Measurements from ENCODE around the gene NME7. TPM values are rescaled to one million over a fixed set of nuclear protein-coding genes. Genes with fewer than 3 reads are reported as not detected.

Gene NME7
- total RNA-seq, 1 experiment from 2014 or later, result 13.2 TPM

GRCh38 chr1:169266133-169266532, 101.5 kb downstream of the NME7 start:
- Histone ChIP-seq H3K9ac (ENCODE audit: extremely low read depth, insufficient read length, low read length) (no peak overlapping the region), H2BK15ac (ENCODE audit: low read depth, low read length) (no peak overlapping the region), H3K14ac (ENCODE audit: insufficient read depth, low read length) (no peak overlapping the region), H3K23me2 (ENCODE audit: insufficient read length, low read depth, low read length, poor library complexity, severe bottlenecking) (no peaks in the 10 kb centered on the region), H2BK120ac (ENCODE audit: low read depth, low read length, poor library complexity, severe bottlenecking) (no peak overlapping the region), H2AK5ac (ENCODE audit: insufficient read length, low read length) (no peak overlapping the region), H3K23ac (ENCODE audit: insufficient read length, low read depth, low read length) (no peak overlapping the region), H2BK12ac (ENCODE audit: insufficient read length, low read depth, low read length) (no peak overlapping the region), H4K8ac (replicated peaks; ENCODE audit: insufficient read length, low read depth, low read length) (no peak overlapping the region), H4K20me1 (ENCODE audit: control insufficient read depth, insufficient read depth, insufficient read length) (no peaks in the 10 kb centered on the region), H2AFZ (ENCODE audit: low read length) (no peak overlapping the region), H4K5ac (ENCODE audit: insufficient read length, low read depth, low read length) (no peak overlapping the region), H2BK20ac (ENCODE audit: low read depth, low read length, poor library complexity, severe bottlenecking) (no peak overlapping the region), H3K9me3 (ENCODE audit: control insufficient read depth, low read depth, low read length) (no peaks in the 10 kb centered on the region), H3T11ph (ENCODE audit: low read length) (no peak overlapping the region), H2BK5ac (ENCODE audit: insufficient read length, low read length) (no peak overlapping the region), H3K27ac (ENCODE audit: insufficient read length, low read depth, low read length) (no peak overlapping the region), H3K27me3 (ENCODE audit: insufficient read depth, low read length) (no peaks in the 10 kb centered on the region), H3K79me1 (ENCODE audit: insufficient read depth, low read depth, low read length, poor library complexity, severe bottlenecking) (no peaks in the 10 kb centered on the region), H3K4ac (ENCODE audit: low read depth, low read length) (no peak overlapping the region), H3K18ac (ENCODE audit: insufficient read length, low read depth, low read length) (no peak overlapping the region), H4K91ac (ENCODE audit: insufficient read length, low read depth, low read length) (no peak overlapping the region), H3K56ac (ENCODE audit: insufficient read length, low read depth, low read length) (no peak overlapping the region), H3K79me2 (ENCODE audit: insufficient read depth, low read length) (no peaks in the 10 kb centered on the region), H3K4me1 (ENCODE audit: insufficient read depth, low read length) (no peaks in the 10 kb centered on the region), H3K4me2 (ENCODE audit: insufficient read depth, insufficient read length, low read length) (no peak overlapping the region)
- no peak overlapping the region for H3K4me3 Mint-ChIP-seq
- no peak for TF ChIP-seq CTCF (conservative IDR thresholded peaks at IDR 0.05)
- no peak for DNase-seq
- H3K4me1 Mint-ChIP-seq, result peaks cover 0 to 1% of the 10 kb centered on the region in 2 experiments; a peak in 2 of 4 replicates
- no peak overlapping the region for H3K27ac Mint-ChIP-seq
- peaks cover 0 to 4% of the 10 kb centered on the region in 2 experiments; a peak in 3 of 5 replicates for H3K9me3 Mint-ChIP-seq
- WGBS (ENCODE audit: extremely low coverage, insufficient read length, low lambda C conversion rate), result no CpG with 5 or more reads among the region's 1 CpG
- H3K36me3 Mint-ChIP-seq (ENCODE audit: insufficient read depth in 1 of 3, low read depth in 3 of 3), result peaks cover 1 to 9% (median 2%) of the 10 kb centered on the region in 3 experiments; a peak in 2 of 7 replicates
- H3K27me3 Mint-ChIP-seq (ENCODE audit: low read depth), result no peaks in the 10 kb centered on the region

Measured in H9 (cell line).